Measurements from ENCODE around the gene SSRP1. TPM values are rescaled to one million over a fixed set of nuclear protein-coding genes. Genes with fewer than 3 reads are reported as not detected.
"Not testable (repeated sequence)": the region's sequence is repeated elsewhere in the genome, so short reads cannot be mapped to it uniquely, and the experiment has no call there.

SSRP1 gene
- total RNA-seq, 1 donor from 2014 or later = 64.7 TPM

DNA sequence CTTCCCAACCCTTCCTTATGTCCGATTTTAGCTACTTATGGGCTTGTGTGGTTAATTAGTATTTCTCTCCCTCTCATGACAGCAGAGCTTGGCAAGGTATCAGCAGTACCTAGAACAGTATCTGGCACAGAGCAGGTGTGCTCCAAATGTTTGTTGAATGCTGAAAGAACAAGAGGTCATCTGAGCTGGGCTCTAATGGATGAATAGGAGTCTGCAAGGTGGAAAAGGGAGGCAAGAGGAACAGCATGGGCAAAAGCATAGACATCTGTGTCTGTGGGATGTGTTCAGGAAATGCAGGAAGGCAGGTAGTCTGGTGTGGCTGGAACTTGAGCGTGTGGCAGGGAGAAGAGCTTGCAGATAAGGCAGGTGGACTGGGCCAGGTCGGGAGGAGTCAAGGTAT is 26.2 kb upstream of the SSRP1 start:
- Histone ChIP-seq H3K27me3 (no peaks in the 10 kb centered on the region), H3K27ac (no peak overlapping the region), H3K36me3 (no peaks in the 10 kb centered on the region), H3K4me3 (no peak overlapping the region), H3K9me3 (no peaks in the 10 kb centered on the region), H3K4me1 (peaks cover 12% of the 10 kb centered on the region)
- DNase-seq = no peak
- ATAC-seq = no peak
- TF ChIP-seq, protein P1, sequence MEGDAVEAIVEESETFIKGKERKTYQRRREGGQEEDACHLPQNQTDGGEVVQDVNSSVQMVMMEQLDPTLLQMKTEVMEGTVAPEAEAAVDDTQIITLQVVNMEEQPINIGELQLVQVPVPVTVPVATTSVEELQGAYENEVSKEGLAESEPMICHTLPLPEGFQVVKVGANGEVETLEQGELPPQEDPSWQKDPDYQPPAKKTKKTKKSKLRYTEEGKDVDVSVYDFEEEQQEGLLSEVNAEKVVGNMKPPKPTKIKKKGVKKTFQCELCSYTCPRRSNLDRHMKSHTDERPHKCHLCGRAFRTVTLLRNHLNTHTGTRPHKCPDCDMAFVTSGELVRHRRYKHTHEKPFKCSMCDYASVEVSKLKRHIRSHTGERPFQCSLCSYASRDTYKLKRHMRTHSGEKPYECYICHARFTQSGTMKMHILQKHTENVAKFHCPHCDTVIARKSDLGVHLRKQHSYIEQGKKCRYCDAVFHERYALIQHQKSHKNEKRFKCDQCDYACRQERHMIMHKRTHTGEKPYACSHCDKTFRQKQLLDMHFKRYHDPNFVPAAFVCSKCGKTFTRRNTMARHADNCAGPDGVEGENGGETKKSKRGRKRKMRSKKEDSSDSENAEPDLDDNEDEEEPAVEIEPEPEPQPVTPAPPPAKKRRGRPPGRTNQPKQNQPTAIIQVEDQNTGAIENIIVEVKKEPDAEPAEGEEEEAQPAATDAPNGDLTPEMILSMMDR (IDR thresholded peaks at IDR 0.05) = no peak
- intact Hi-C loops (cut with DNase I) = no loop called here

- H3K27me3 ChIP-seq; ATAC-seq; H3K27ac ChIP-seq; H3K36me3 ChIP-seq; H3K9me3 ChIP-seq; H3K4me3 ChIP-seq; intact Hi-C loops (cut with DNase I); DNase-seq: not testable (repeated sequence)
- peaks cover 12% of the 10 kb centered on the region for H3K4me1 ChIP-seq
Measured at GRCh38 chr11:57361420-57361819, 25.7 kb upstream of the SSRP1 start.

DNA sequence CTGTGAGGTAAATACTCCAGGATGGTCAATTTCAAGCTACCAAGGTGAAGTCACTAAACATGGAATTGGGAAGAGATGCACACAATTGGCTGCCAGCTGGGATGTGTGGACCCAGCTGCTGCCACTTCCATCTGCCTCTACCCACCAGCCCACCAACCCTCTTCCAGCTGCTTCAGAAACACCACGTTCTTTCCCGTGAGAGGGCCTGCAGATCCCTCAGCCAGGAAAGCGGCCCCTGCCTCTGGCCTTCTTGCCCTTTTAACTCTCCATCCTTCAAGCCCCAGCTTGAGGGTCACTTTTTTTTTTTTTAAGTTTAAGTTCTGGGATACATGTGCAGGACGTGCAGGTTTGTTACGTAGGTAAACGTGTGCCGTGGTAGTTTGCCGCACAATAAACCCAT is 25.3 kb upstream of the SSRP1 start:
- TF ChIP-seq, protein P1 (IDR thresholded peaks at IDR 0.05) = no peak
- no peaks in the 10 kb centered on the region for H3K36me3 ChIP-seq
- H3K4me1 ChIP-seq = peaks cover 12% of the 10 kb centered on the region
- intact Hi-C loops (cut with DNase I) = no loop called here
- H3K9me3 ChIP-seq = no peaks in the 10 kb centered on the region
- no peak overlapping the region for H3K4me3 ChIP-seq
- DNase-seq = no peak
- ATAC-seq = no peak
- no peaks in the 10 kb centered on the region for H3K27me3 ChIP-seq
- no peak overlapping the region for H3K27ac ChIP-seq

DNA sequence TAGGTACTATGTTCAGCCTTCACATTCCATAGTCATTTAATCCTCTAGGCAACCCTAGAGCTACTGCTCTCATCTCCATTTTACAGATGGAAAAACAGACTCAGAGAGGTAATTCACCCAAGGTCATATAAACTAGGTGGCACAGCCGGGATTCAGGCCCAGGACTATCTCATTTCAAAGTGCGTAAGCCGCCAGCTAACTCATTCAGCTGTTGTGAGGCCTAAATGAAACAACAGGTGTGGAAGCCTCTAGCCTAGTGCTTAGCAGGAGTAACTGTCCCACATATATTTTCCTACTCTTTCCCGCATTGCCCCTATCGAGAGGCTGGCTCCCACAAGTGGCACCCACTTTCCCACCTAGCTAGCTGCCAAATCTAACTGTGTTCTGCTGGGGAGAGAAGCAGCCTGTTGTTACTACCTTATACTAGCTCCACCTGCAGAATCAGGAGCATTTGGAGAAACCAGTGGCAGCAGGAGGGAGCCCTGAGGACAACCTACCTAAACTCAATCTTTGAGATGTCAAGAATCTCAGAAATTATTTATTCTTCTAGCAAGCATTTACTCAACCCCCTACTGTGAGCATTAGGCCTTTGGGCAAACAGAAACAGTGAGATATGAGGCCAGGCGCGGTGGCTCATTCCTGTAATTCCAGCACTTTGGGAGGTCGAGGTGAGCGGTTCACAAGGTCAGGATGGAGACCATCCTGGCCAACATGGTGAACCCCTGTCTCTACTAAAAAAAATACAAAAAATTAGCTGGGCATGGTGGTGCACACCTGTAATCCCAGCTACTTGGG is 24.4 kb upstream of the SSRP1 start:
- no peak for ATAC-seq
- no peaks in the 10 kb centered on the region for H3K9me3 ChIP-seq
- peaks cover 12% of the 10 kb centered on the region for H3K4me1 ChIP-seq

GRCh38 chr11:57359396-57359795 is 23.7 kb upstream of the SSRP1 start:
- ATAC-seq (no peak), DNase-seq (no peak)
- no peak overlapping the region for H3K4me3 ChIP-seq
- H3K36me3 ChIP-seq = no peaks in the 10 kb centered on the region
- intact Hi-C loops (cut with DNase I) = no loop called here
- TF ChIP-seq, protein P1 (IDR thresholded peaks at IDR 0.05) = no peak
- H3K27ac ChIP-seq = no peak overlapping the region
- H3K27me3 ChIP-seq = no peaks in the 10 kb centered on the region
- H3K9me3 ChIP-seq = no peaks in the 10 kb centered on the region
- peaks cover 12% of the 10 kb centered on the region for H3K4me1 ChIP-seq

More for the DNA sequence above, 24.4 kb upstream of the SSRP1 start:
- H3K36me3 ChIP-seq = no peaks in the 10 kb centered on the region
- H3K27me3 ChIP-seq = no peaks in the 10 kb centered on the region
- intact Hi-C loops (cut with DNase I) = no loop called here
- H3K27ac ChIP-seq = no peak overlapping the region
- peak; percentile 11 for DNase-seq
- H3K4me3 ChIP-seq = no peak overlapping the region
- TF ChIP-seq, protein P1 (IDR thresholded peaks at IDR 0.05) = no peak

GRCh38 chr11:57358991-57359390 is 23.3 kb upstream of the SSRP1 start:
- Histone ChIP-seq H3K4me1 (peaks cover 12% of the 10 kb centered on the region), H3K36me3 (no peaks in the 10 kb centered on the region), H3K27me3 (no peaks in the 10 kb centered on the region), H3K9me3 (no peaks in the 10 kb centered on the region), H3K4me3 (no peak overlapping the region), H3K27ac (no peak overlapping the region)
- TF ChIP-seq, protein P1 (IDR thresholded peaks at IDR 0.05) = no peak
- DNase-seq = peak; percentile 42
- intact Hi-C loops (cut with DNase I) = no loop called here
- no peak for ATAC-seq
